ENCODE data around the gene PRND. TPM values are rescaled to one million over a fixed set of nuclear protein-coding genes. Genes with fewer than 3 reads are reported as not detected.

Gene PRND
- total and polyA plus RNA-seq, 2 donors (not counting 1 experiment from before 2014, with no cell fraction given): 0.03 TPM; not detected in 1

DNA sequence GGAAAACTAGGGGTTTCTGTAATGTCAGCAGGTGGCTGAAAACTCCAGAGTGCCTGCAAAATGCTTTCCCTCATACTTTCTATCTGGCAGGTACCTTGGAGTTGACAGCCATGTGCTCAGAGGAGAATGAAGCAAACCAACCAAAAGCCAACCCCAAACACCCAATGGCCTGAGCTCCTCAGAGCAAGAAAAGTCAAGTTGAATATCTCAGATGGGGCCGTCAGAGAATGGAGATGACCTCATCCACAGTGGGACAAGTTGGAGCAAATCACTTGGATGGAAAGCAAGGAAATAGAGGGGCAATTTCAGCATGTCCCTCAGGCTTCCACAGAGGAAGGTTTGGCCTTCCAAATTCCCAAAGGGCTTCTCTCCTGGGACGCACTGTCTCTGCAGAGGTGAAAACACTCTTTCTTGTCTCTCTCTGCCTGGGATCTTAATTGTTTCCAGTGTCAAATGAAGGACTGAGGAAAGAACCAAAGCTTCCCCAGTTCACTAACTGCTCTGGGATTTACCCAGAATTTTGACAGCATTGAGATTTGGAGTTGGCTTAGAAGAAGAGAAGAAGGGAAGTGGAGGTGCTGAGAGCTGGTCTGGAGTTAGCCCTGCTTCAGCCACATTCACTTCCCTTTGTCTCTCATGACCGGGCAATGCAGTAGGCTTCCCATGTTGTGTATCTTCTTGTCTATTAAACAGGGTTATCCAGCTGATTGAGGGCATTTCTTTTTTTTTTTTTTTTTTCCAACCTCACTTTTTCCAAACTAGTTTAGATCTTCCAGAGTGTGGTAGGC is 42.2 kb downstream of the PRND start:
- no peak overlapping the region for H3K4me2 ChIP-seq (replicated peaks; ENCODE audit: low read depth, low read length, poor library complexity, severe bottlenecking)
- H3K4me3 ChIP-seq (ENCODE audit: control extremely low read depth in 1 of 5, extremely low read depth in 1 of 5, insufficient read depth in 1 of 5, low read depth in 2 of 5, low read length in 4 of 5): no peak overlapping the region
- POLR2A ChIA-PET: interaction anchor here (0.7 kb wide), 1 partner anchor 29 kb away, joined by 6 read pairs; no protein-coding TSS in a partner anchor
- 100% methylated on average over 1 of the region's 3 CpGs for WGBS (ENCODE audit: insufficient coverage)
- no peak overlapping the region for H3K27ac ChIP-seq (ENCODE audit: low read length in 2 of 2)
- TF ChIP-seq EZH2 (IDR thresholded peaks at IDR 0.05; ENCODE audit: borderline replicate concordance, insufficient read depth, low read depth, low read length, poor library complexity, severe bottlenecking): no peak
- TF ChIP-seq, protein P1, sequence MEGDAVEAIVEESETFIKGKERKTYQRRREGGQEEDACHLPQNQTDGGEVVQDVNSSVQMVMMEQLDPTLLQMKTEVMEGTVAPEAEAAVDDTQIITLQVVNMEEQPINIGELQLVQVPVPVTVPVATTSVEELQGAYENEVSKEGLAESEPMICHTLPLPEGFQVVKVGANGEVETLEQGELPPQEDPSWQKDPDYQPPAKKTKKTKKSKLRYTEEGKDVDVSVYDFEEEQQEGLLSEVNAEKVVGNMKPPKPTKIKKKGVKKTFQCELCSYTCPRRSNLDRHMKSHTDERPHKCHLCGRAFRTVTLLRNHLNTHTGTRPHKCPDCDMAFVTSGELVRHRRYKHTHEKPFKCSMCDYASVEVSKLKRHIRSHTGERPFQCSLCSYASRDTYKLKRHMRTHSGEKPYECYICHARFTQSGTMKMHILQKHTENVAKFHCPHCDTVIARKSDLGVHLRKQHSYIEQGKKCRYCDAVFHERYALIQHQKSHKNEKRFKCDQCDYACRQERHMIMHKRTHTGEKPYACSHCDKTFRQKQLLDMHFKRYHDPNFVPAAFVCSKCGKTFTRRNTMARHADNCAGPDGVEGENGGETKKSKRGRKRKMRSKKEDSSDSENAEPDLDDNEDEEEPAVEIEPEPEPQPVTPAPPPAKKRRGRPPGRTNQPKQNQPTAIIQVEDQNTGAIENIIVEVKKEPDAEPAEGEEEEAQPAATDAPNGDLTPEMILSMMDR (IDR thresholded peaks at IDR 0.05): no peak
- no peak overlapping the region for H3K9ac ChIP-seq (ENCODE audit: low read length)
- H3K79me2 ChIP-seq (ENCODE audit: control insufficient read depth, insufficient read depth, low read length): no peaks in the 10 kb centered on the region
- H3K4me3 Mint-ChIP-seq: no peak overlapping the region
- DNase-seq (no peak), ATAC-seq (ENCODE audit: low read depth) (no peak)
- H3K9me3 Mint-ChIP-seq (ENCODE audit: insufficient read depth): no peaks in the 10 kb centered on the region
- H3K9me3 ChIP-seq (ENCODE audit: control extremely low read depth in 1 of 3, control insufficient read depth in 2 of 3, insufficient read depth in 1 of 3, low read length in 2 of 3): no peaks in the 10 kb centered on the region
- CTCF ChIA-PET: interaction anchor here (0.7 to 2.1 kb wide), 3 partner anchors 179 to 823 kb away, joined by 3 to 5 read pairs (median 4); no protein-coding TSS in a partner anchor
- peaks cover 36% of the 10 kb centered on the region for H3K4me1 Mint-ChIP-seq
- H3K4me1 ChIP-seq (ENCODE audit: control insufficient read depth in 2 of 2, insufficient read depth in 2 of 2, low read length in 2 of 2): peaks cover 13 to 26% of the 10 kb centered on the region in 2 donors
- H4K20me1 ChIP-seq (ENCODE audit: control insufficient read depth, insufficient read depth, low read length, poor library complexity, severe bottlenecking): no peaks in the 10 kb centered on the region
- H3K27ac Mint-ChIP-seq: peak overlapping the region; percentile 20
- no peak overlapping the region for H2AFZ ChIP-seq (ENCODE audit: insufficient read depth, low read depth, low read length, poor library complexity, severe bottlenecking)
- H3K36me3 ChIP-seq (replicated peaks in 1 of 2; ENCODE audit: control extremely low read depth in 1 of 2, control insufficient read depth in 1 of 2, extremely low read depth in 1 of 2, insufficient read depth in 2 of 2, low read length in 1 of 2): no peaks in the 10 kb centered on the region
- H3K27me3 Mint-ChIP-seq: no peaks in the 10 kb centered on the region
- intact Hi-C loops (cut with micrococcal nuclease): no loop called here
- no peaks in the 10 kb centered on the region for H3K27me3 ChIP-seq (replicated peaks in 1 of 4; ENCODE audit: control extremely low read depth in 1 of 4, control insufficient read depth in 3 of 4, insufficient read depth in 4 of 4, low read length in 3 of 4)

DNA sequence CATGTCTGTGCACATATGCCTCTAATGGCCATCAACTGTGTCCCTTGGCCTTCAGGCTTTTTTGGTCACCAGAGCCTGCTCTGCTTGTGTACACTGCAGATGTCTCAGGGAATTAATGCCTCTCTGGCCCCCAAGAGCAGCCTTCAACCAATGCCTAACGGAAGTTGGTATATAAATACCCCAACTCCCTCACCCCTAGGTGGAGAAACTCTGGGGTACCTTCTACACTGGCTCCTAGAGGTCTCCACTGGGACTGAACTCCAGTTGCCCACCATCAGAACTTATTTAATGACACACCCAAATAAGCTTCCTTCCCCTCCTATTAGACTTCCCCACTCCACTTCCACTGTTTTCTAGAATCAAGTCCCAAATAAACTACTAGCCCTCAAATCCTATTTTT is 43.1 kb downstream of the PRND start:
- H3K9me3 ChIP-seq (ENCODE audit: control extremely low read depth in 1 of 3, control insufficient read depth in 2 of 3, insufficient read depth in 1 of 3, low read length in 2 of 3): no peaks in the 10 kb centered on the region
- peaks cover 13 to 26% of the 10 kb centered on the region in 2 donors for H3K4me1 ChIP-seq (ENCODE audit: control insufficient read depth in 2 of 2, insufficient read depth in 2 of 2, low read length in 2 of 2)
- H2AFZ ChIP-seq (ENCODE audit: insufficient read depth, low read depth, low read length, poor library complexity, severe bottlenecking): no peak overlapping the region
- H3K27ac Mint-ChIP-seq: no peak overlapping the region
- H3K9me3 Mint-ChIP-seq (ENCODE audit: insufficient read depth): no peaks in the 10 kb centered on the region
- no peak for TF ChIP-seq EZH2 (IDR thresholded peaks at IDR 0.05; ENCODE audit: borderline replicate concordance, insufficient read depth, low read depth, low read length, poor library complexity, severe bottlenecking)
- TF ChIP-seq, protein P1 (IDR thresholded peaks at IDR 0.05): no peak
- no peak overlapping the region for H3K4me3 Mint-ChIP-seq
- H3K27me3 Mint-ChIP-seq: no peaks in the 10 kb centered on the region
- no peak overlapping the region for H3K4me3 ChIP-seq (ENCODE audit: control extremely low read depth in 1 of 5, extremely low read depth in 1 of 5, insufficient read depth in 1 of 5, low read depth in 2 of 5, low read length in 4 of 5)
- no peak overlapping the region for H3K4me2 ChIP-seq (replicated peaks; ENCODE audit: low read depth, low read length, poor library complexity, severe bottlenecking)
- H4K20me1 ChIP-seq (ENCODE audit: control insufficient read depth, insufficient read depth, low read length, poor library complexity, severe bottlenecking): no peaks in the 10 kb centered on the region
- no peaks in the 10 kb centered on the region for H3K36me3 ChIP-seq (replicated peaks in 1 of 2; ENCODE audit: control extremely low read depth in 1 of 2, control insufficient read depth in 1 of 2, extremely low read depth in 1 of 2, insufficient read depth in 2 of 2, low read length in 1 of 2)
- no peak overlapping the region for H3K9ac ChIP-seq (ENCODE audit: low read length)
- H3K4me1 Mint-ChIP-seq: peaks cover 33% of the 10 kb centered on the region
- no peak overlapping the region for H3K27ac ChIP-seq (ENCODE audit: low read length in 2 of 2)
- DNase-seq (no peak), ATAC-seq (ENCODE audit: low read depth) (no peak)
- WGBS (ENCODE audit: insufficient coverage): no CpG with 5 or more reads among the region's 1 CpG
- H3K79me2 ChIP-seq (ENCODE audit: control insufficient read depth, insufficient read depth, low read length): no peaks in the 10 kb centered on the region
- intact Hi-C loops (cut with micrococcal nuclease): no loop called here
- ChIA-PET POLR2A (interaction anchor here (0.5 kb wide), 1 partner anchor 847 kb away, joined by 3 read pairs; no protein-coding TSS in a partner anchor), CTCF (interaction anchor here (0.5 to 2.1 kb wide), 2 partner anchors 223 to 336 kb away, joined by 3 to 5 read pairs; no protein-coding TSS in a partner anchor)
- no peaks in the 10 kb centered on the region for H3K27me3 ChIP-seq (replicated peaks in 1 of 4; ENCODE audit: control extremely low read depth in 1 of 4, control insufficient read depth in 3 of 4, insufficient read depth in 4 of 4, low read length in 3 of 4)
